Kidney epithelial cell (primary cell): Measurements from ENCODE around the gene MUC13. TPM values are rescaled to one million over a fixed set of nuclear protein-coding genes. Genes with fewer than 3 reads are reported as not detected.

ENCODE experiments used
- DNase-seq: peaks from one replicate; pipeline ENCODE4 v3.0.0-alpha.2; 2010; ENCODE audit warnings: low read depth
- H3K27me3 ChIP-seq: 2 replicates; pipeline ENCODE4 v1.6.0; 2011; ENCODE audit warnings: low read length; ENCODE audit not compliant: control insufficient read depth, insufficient read depth
- H3K36me3 ChIP-seq: 2 replicates; pipeline ENCODE4 v1.5.1; 2011; ENCODE audit warnings: low read length; ENCODE audit not compliant: control insufficient read depth, insufficient read depth
- H3K4me3 ChIP-seq: 2 replicates; pipeline ENCODE4 v1.5.1; 2011; ENCODE audit warnings: low read depth, mild to moderate bottlenecking, control low read depth, low read length
- CTCF ChIP-seq: IDR thresholded peaks from 2 replicates; pipeline ENCODE4 v1.5.1; 2011; ENCODE audit warnings: mild to moderate bottlenecking, moderate library complexity, low read length, control low read depth, inconsistent platforms; ENCODE audit not compliant: insufficient read depth, poor library complexity, severe bottlenecking
- total RNA-seq: library from RNA; depleted of rRNA; stranded (reverse); fragments of >200 nt; gene quantifications from 2 replicates; pipeline ENCODE4 v1.2.3, GENCODE V29; 2015

The MUC13 gene
- total RNA-seq, 1 donor from 2014 or later = not detected

GRCh38 chr3:124904835-124905492 lies 29.6 kb downstream of the MUC13 start:
- no peak for TF ChIP-seq CTCF
- H3K27me3 ChIP-seq = peaks cover 2% of the 10 kb centered on the region
- H3K4me3 ChIP-seq = no peak overlapping the region
- DNase-seq = no peak
- no peaks in the 10 kb centered on the region for H3K36me3 ChIP-seq

GRCh38 chr3:124903896-124904834 lies 30.4 kb downstream of the MUC13 start:
- Histone ChIP-seq H3K4me3 (no peak overlapping the region), H3K27me3 (peaks cover 2% of the 10 kb centered on the region), H3K36me3 (no peaks in the 10 kb centered on the region)
- TF ChIP-seq CTCF = no peak
- DNase-seq = no peak

GRCh38 chr3:124896824-124897526 lies 37.6 kb downstream of the MUC13 start:
- no peak overlapping the region for H3K4me3 ChIP-seq
- DNase-seq = no peak
- no peaks in the 10 kb centered on the region for H3K27me3 ChIP-seq
- no peak for TF ChIP-seq CTCF
- no peaks in the 10 kb centered on the region for H3K36me3 ChIP-seq

GRCh38 chr3:124895756-124896155 lies 38.8 kb downstream of the MUC13 start:
- no peak for DNase-seq
- no peak for TF ChIP-seq CTCF
- H3K4me3 ChIP-seq = no peak overlapping the region
- H3K36me3 ChIP-seq = no peaks in the 10 kb centered on the region
- H3K27me3 ChIP-seq = no peaks in the 10 kb centered on the region

GRCh38 chr3:124893526-124893925 lies 41.0 kb downstream of the MUC13 start:
- H3K36me3 ChIP-seq = no peaks in the 10 kb centered on the region
- H3K4me3 ChIP-seq = no peak overlapping the region
- no peak for DNase-seq
- TF ChIP-seq CTCF = no peak
- no peaks in the 10 kb centered on the region for H3K27me3 ChIP-seq
